ENCODE results near the gene CKAP2L. TPM values are rescaled to one million over a fixed set of nuclear protein-coding genes. Genes with fewer than 3 reads are reported as not detected.

CKAP2L gene
- total RNA-seq, 1 donor from 2014 or later, result 2.1 TPM

DNA sequence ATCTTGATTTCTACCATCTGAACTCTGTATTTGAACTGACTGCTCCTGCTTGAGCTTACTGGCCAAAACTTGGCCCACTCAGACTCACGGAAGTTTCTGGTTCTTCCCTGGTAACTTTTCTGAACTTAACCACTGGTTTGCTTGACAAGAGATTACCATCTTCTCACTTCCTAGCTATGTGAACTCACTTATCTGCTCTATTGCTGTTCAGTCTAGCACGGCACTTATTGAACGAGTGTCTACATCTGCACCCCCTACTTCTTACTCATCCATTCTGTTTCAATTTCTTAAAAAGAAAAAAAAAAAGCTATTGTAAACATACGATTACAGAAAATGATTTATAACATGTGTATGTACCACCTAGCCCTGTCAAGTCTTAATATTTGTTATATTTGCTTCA is 9.0 kb downstream of the CKAP2L start:
- peaks cover 46% of the 10 kb centered on the region for H3K79me2 ChIP-seq (ENCODE audit: insufficient read depth, low read length)
- peaks cover 27% of the 10 kb centered on the region for H3K36me3 ChIP-seq (ENCODE audit: insufficient read depth, low read length)
- H3K4me1 ChIP-seq (ENCODE audit: insufficient read depth, low read length), result no peaks in the 10 kb centered on the region
- H3K27me3 Mint-ChIP-seq (ENCODE audit: low read depth, unreplicated experiment), result no peaks in the 10 kb centered on the region
- H3K4me2 ChIP-seq (ENCODE audit: low read length), result no peak overlapping the region
- H3K27me3 ChIP-seq (ENCODE audit: insufficient read depth, low read length), result no peaks in the 10 kb centered on the region
- DNase-seq (ENCODE audit: low read depth) (no peak), FAIRE-seq (no peak)
- H3K36me3 Mint-ChIP-seq (ENCODE audit: low read depth, unreplicated experiment), result no peaks in the 10 kb centered on the region
- no peak overlapping the region for H3K4me3 Mint-ChIP-seq (ENCODE audit: unreplicated experiment)
- peaks cover under 1% of the 10 kb centered on the region for H3K4me1 Mint-ChIP-seq (ENCODE audit: low read depth, unreplicated experiment)
- H3K9ac ChIP-seq (ENCODE audit: low read length), result no peak overlapping the region
- no peaks in the 10 kb centered on the region for H3K9me3 Mint-ChIP-seq (ENCODE audit: unreplicated experiment)
- H3K27ac ChIP-seq (ENCODE audit: low read depth, low read length), result no peak overlapping the region
- H3K27ac Mint-ChIP-seq (ENCODE audit: unreplicated experiment), result no peak overlapping the region
- no peak overlapping the region for H3K4me3 ChIP-seq (ENCODE audit: insufficient read depth, low read depth, low read length)
- no peaks in the 10 kb centered on the region for H4K20me1 ChIP-seq (ENCODE audit: insufficient read depth, low read length)
- no peak for TF ChIP-seq EZH2 (IDR thresholded peaks at IDR 0.05; ENCODE audit: insufficient read depth, low read length)
- no peak for TF ChIP-seq CTCF (IDR thresholded peaks at IDR 0.05; ENCODE audit: insufficient read depth, low read depth, low read length)
- H3K9me3 ChIP-seq (ENCODE audit: insufficient read depth, low read depth, low read length), result no peaks in the 10 kb centered on the region
- H2AFZ ChIP-seq (ENCODE audit: low read depth, low read length), result no peak overlapping the region

DNA sequence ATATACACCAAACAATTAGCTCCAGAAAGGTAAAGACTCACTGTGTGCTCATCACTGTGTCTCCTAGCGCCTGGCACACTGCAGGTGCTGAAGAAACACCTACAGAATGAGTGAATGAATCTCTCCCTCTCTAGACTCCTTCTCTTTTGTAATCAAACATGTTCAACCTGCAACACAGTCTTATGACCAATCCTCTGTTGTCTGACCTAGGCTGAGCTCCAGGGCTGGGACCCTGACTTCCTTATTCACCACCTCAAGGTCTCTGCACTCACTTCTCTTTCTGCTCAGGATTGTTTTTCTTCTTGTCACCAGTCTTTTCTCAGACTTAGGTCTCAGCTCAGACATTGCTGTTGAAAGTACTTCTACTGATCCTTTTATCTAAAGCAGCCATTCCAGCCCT is 9.8 kb downstream of the CKAP2L start:
- no peaks in the 10 kb centered on the region for H3K9me3 ChIP-seq (ENCODE audit: insufficient read depth, low read depth, low read length)
- no peak for FAIRE-seq
- H3K27me3 ChIP-seq (ENCODE audit: insufficient read depth, low read length), result no peaks in the 10 kb centered on the region
- DNase-seq (ENCODE audit: low read depth), result no peak
- TF ChIP-seq CTCF (IDR thresholded peaks at IDR 0.05; ENCODE audit: insufficient read depth, low read depth, low read length), result no peak
- TF ChIP-seq EZH2 (IDR thresholded peaks at IDR 0.05; ENCODE audit: insufficient read depth, low read length), result no peak
- peaks cover 7% of the 10 kb centered on the region for H3K4me1 ChIP-seq (ENCODE audit: insufficient read depth, low read length)
- H3K4me3 Mint-ChIP-seq (ENCODE audit: unreplicated experiment), result no peak overlapping the region
- no peak overlapping the region for H2AFZ ChIP-seq (ENCODE audit: low read depth, low read length)
- H3K4me1 Mint-ChIP-seq (ENCODE audit: low read depth, unreplicated experiment), result peaks cover 2% of the 10 kb centered on the region
- H3K27ac Mint-ChIP-seq (ENCODE audit: unreplicated experiment), result no peak overlapping the region
- H3K4me3 ChIP-seq (ENCODE audit: insufficient read depth, low read depth, low read length), result no peak overlapping the region
- no peak overlapping the region for H3K9ac ChIP-seq (ENCODE audit: low read length)
- no peaks in the 10 kb centered on the region for H4K20me1 ChIP-seq (ENCODE audit: insufficient read depth, low read length)
- peaks cover 55% of the 10 kb centered on the region for H3K79me2 ChIP-seq (ENCODE audit: insufficient read depth, low read length)
- no peaks in the 10 kb centered on the region for H3K36me3 Mint-ChIP-seq (ENCODE audit: low read depth, unreplicated experiment)
- no peak overlapping the region for H3K4me2 ChIP-seq (ENCODE audit: low read length)
- no peak overlapping the region for H3K27ac ChIP-seq (ENCODE audit: low read depth, low read length)
- no peaks in the 10 kb centered on the region for H3K27me3 Mint-ChIP-seq (ENCODE audit: low read depth, unreplicated experiment)
- no peaks in the 10 kb centered on the region for H3K9me3 Mint-ChIP-seq (ENCODE audit: unreplicated experiment)
- H3K36me3 ChIP-seq (ENCODE audit: insufficient read depth, low read length), result peaks cover 27% of the 10 kb centered on the region

GRCh38 chr2:112752667-112753066 is 11.7 kb downstream of the CKAP2L start:
- no peaks in the 10 kb centered on the region for H4K20me1 ChIP-seq (ENCODE audit: insufficient read depth, low read length)
- no peak overlapping the region for H2AFZ ChIP-seq (ENCODE audit: low read depth, low read length)
- H3K27me3 ChIP-seq (ENCODE audit: insufficient read depth, low read length), result no peaks in the 10 kb centered on the region
- no peak overlapping the region for H3K9ac ChIP-seq (ENCODE audit: low read length)
- H3K27ac ChIP-seq (ENCODE audit: low read depth, low read length), result no peak overlapping the region
- H3K36me3 Mint-ChIP-seq (ENCODE audit: low read depth, unreplicated experiment), result no peaks in the 10 kb centered on the region
- no peak overlapping the region for H3K4me2 ChIP-seq (ENCODE audit: low read length)
- H3K4me3 ChIP-seq (ENCODE audit: insufficient read depth, low read depth, low read length), result no peak overlapping the region
- FAIRE-seq (no peak), DNase-seq (ENCODE audit: low read depth) (no peak)
- no peak overlapping the region for H3K4me3 Mint-ChIP-seq (ENCODE audit: unreplicated experiment)
- peaks cover 63% of the 10 kb centered on the region for H3K79me2 ChIP-seq (ENCODE audit: insufficient read depth, low read length)
- no peaks in the 10 kb centered on the region for H3K27me3 Mint-ChIP-seq (ENCODE audit: low read depth, unreplicated experiment)
- H3K4me1 Mint-ChIP-seq (ENCODE audit: low read depth, unreplicated experiment), result peaks cover 2% of the 10 kb centered on the region
- peaks cover 7% of the 10 kb centered on the region for H3K4me1 ChIP-seq (ENCODE audit: insufficient read depth, low read length)
- H3K27ac Mint-ChIP-seq (ENCODE audit: unreplicated experiment), result no peak overlapping the region
- no peaks in the 10 kb centered on the region for H3K9me3 Mint-ChIP-seq (ENCODE audit: unreplicated experiment)
- no peak for TF ChIP-seq CTCF (IDR thresholded peaks at IDR 0.05; ENCODE audit: insufficient read depth, low read depth, low read length)
- no peak for TF ChIP-seq EZH2 (IDR thresholded peaks at IDR 0.05; ENCODE audit: insufficient read depth, low read length)
- H3K36me3 ChIP-seq (ENCODE audit: insufficient read depth, low read length), result peaks cover 27% of the 10 kb centered on the region
- no peaks in the 10 kb centered on the region for H3K9me3 ChIP-seq (ENCODE audit: insufficient read depth, low read depth, low read length)

Measured in astrocyte (in vitro differentiated cells and primary cell).